Measurements from ENCODE around the gene OPALIN. TPM values are rescaled to one million over a fixed set of nuclear protein-coding genes. Genes with fewer than 3 reads are reported as not detected.

The OPALIN gene
- total and polyA plus RNA-seq, 12 donors: not detected

GRCh38 chr10:96395931-96396877, 37.4 kb upstream of the OPALIN start:
- TF ChIP-seq POLR2A (IDR thresholded peaks at IDR 0.05) (no peak), CTCF (IDR thresholded peaks at IDR 0.05) (peak; percentile 73 to 85 (median 78))
- 21 to 27% (median 25%) methylated on average over 23 to 24 of the region's 24 CpGs for WGBS, 4 donors
- no peak overlapping the region for H3K4me3 ChIP-seq
- peaks cover 13% of the 10 kb centered on the region for H3K27me3 ChIP-seq
- H3K36me3 ChIP-seq (replicated peaks in 1 of 2): no peaks in the 10 kb centered on the region
- no peaks in the 10 kb centered on the region for H3K4me1 ChIP-seq (replicated peaks in 1 of 2)
- DNase-seq: peak; percentile 56 to 83 (median 72)
- H3K27ac ChIP-seq: no peak overlapping the region
- no peaks in the 10 kb centered on the region for H3K9me3 ChIP-seq (replicated peaks in 1 of 3)
- intact Hi-C loops (cut with DNase I): loop anchor here in 1 of 2 donors (10.0 kb wide), 1 partner anchor 349 kb away; no protein-coding TSS in a partner anchor

GRCh38 chr10:96390460-96390864, 31.7 kb upstream of the OPALIN start:
- intact Hi-C loops (cut with DNase I): loop anchor here in 1 of 2 donors (10.0 kb wide), 1 partner anchor 354 kb away; no protein-coding TSS in a partner anchor
- H3K4me1 ChIP-seq (replicated peaks in 1 of 2): no peaks in the 10 kb centered on the region
- peak; percentile 60 to 83 (median 70) for DNase-seq
- H3K27ac ChIP-seq: no peak overlapping the region
- no peak overlapping the region for H3K4me3 ChIP-seq
- TF ChIP-seq CTCF (IDR thresholded peaks at IDR 0.05) (no peak), POLR2A (IDR thresholded peaks at IDR 0.05) (no peak)
- no peaks in the 10 kb centered on the region for H3K9me3 ChIP-seq (replicated peaks in 1 of 3)
- H3K27me3 ChIP-seq: peaks cover 4% of the 10 kb centered on the region
- 71 to 76% (median 73%) methylated on average over 5 to 7 of the region's 7 CpGs for WGBS, 4 donors
- no peaks in the 10 kb centered on the region for H3K36me3 ChIP-seq (replicated peaks in 1 of 2)

- Histone ChIP-seq H3K4me3 (no peak overlapping the region), H3K4me1 (replicated peaks in 1 of 2) (no peaks in the 10 kb centered on the region), H3K36me3 (replicated peaks in 1 of 2) (no peaks in the 10 kb centered on the region), H3K27ac (no peak overlapping the region), H3K9me3 (replicated peaks in 1 of 3) (no peaks in the 10 kb centered on the region), H3K27me3 (no peaks in the 10 kb centered on the region)
- 67 to 70% (median 68%) methylated on average over 5 of the region's 5 CpGs for WGBS, 4 donors
- intact Hi-C loops (cut with DNase I): loop anchor here in 1 of 2 donors (10.0 kb wide), 1 partner anchor 355 kb away; no protein-coding TSS in a partner anchor
- DNase-seq: no peak
- TF ChIP-seq CTCF (IDR thresholded peaks at IDR 0.05) (no peak), POLR2A (IDR thresholded peaks at IDR 0.05) (no peak)
These were observed 31.0 kb upstream of the OPALIN start for GRCh38 chr10:96389785-96390184.

- TF ChIP-seq CTCF (IDR thresholded peaks at IDR 0.05) (no peak), POLR2A (IDR thresholded peaks at IDR 0.05) (no peak)
- intact Hi-C loops (cut with DNase I): no loop called here
These were observed 28.8 kb upstream of the OPALIN start for GRCh38 chr10:96387601-96388000.

More at GRCh38 chr10:96387601-96388000, 28.8 kb upstream of the OPALIN start:
- no peaks in the 10 kb centered on the region for H3K36me3 ChIP-seq (replicated peaks in 1 of 2)
- H3K9me3 ChIP-seq (replicated peaks in 1 of 3): no peaks in the 10 kb centered on the region
- H3K27ac ChIP-seq: no peak overlapping the region
- H3K4me3 ChIP-seq: no peak overlapping the region
- no peaks in the 10 kb centered on the region for H3K4me1 ChIP-seq (replicated peaks in 1 of 2)
- no peak for DNase-seq
- peaks cover 6% of the 10 kb centered on the region for H3K27me3 ChIP-seq
- WGBS, 4 donors: 72 to 80% (median 73%) methylated on average over 7 of the region's 7 CpGs
